Myocyte (in vitro differentiated cells): ENCODE data around the gene DNAJB2. TPM values are rescaled to one million over a fixed set of nuclear protein-coding genes. Genes with fewer than 3 reads are reported as not detected.
A peak's percentile ranks its signal among the peaks of the same experiment; 100 is the strongest.
"Not testable (repeated sequence)": the region's sequence is repeated elsewhere in the genome, so short reads cannot be mapped to it uniquely, and the experiment has no call there.

Experiments
- DNase-seq: peaks from one replicate; pipeline ENCODE4 v3.0.0-alpha.2; 2012; ENCODE audit warnings: low read depth
- total RNA-seq: library from RNA; depleted of rRNA; stranded (reverse); fragments of >200 nt; gene quantifications from 2 replicates; pipeline ENCODE4 v1.2.3, GENCODE V29; 2014

DNAJB2 gene
- total RNA-seq, 1 donor from 2014 or later: 40.1 TPM

- DNase-seq: no peak
Measured at GRCh38 chr2:219254590-219255201, 24.5 kb upstream of the DNAJB2 start.

- not testable (repeated sequence) for DNase-seq
Measured at GRCh38 chr2:219258942-219259341, 20.2 kb upstream of the DNAJB2 start.

DNA sequence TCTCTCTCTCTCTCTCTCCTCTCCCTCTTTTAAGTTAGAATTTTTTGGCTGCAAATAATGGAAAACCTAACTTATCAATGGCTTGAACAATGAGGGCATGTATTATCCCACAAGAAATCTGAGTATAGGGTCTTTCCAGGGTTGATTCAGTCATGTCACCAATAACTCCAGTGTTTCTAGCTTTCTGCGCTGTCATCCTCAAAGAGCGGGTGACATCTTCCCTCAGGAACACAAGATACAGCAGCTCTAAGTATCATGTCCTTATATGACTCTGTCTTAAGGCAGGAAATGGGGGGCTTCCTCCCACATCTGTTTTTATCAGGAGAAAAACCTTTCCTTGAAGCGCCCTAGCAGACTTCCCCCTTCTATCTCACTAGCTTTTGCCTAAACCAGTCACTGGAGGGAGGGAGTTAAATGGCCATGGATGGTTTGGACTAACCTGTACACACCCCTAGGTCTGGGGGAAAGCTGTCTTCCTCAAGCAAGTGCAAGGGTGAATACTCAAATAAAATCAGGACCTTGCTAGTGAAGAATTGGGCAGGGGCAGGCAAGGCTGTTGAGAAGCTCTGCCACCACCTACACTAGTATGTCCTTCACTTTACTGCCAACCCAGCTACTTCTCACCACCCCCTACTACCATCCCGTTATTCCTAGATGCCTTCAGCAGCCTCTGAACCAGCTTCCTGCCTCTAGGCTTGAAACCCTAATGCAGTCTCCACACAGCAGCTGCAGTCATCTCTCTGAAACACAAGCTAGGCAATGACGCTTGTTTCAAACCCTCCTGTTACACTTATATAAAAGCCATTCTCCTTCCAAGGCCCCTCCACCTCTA is 17.9 kb upstream of the DNAJB2 start:
- peak; percentile 46 for DNase-seq

DNA sequence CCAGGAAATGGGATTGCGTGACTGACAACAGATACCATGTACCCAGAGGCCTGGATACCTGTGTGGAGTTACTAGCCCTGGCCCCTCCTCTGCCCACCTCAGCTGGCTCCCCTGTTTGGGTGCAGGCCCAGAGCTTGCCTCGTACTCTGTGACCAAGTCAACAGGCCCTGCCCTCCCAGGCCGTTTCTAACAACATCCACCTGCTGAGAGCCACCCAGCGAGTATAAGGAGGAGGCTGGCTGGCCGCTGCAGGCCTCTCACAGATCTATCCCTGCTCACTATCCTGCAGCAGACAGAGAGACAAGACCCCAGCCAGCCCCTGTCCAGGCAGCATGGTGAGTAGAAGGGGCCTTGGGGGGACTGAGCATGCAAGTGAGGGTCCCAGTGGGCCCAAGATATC is 12.9 kb upstream of the DNAJB2 start:
- no peak for DNase-seq

DNA sequence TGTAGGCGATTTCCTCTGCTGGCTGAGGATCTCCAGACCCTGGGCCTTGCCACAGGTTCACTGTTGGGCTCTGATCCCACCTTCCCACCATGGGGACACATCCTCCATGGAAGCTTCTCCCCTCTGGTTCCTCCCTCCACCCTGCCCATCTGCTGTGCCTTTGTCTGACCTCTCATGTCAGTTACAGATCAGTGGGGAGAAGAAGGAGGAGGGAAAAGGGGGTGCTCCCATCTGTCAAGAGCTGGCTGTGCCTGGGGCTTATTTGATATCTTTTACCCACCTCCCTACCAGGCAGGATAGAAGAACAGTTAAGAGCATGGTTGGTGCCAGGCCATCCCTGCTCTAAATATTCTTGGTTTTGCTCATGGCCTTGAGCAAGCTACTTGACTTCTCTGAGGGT is 12.3 kb upstream of the DNAJB2 start:
- no peak for DNase-seq

- no peak for DNase-seq
Measured at GRCh38 chr2:219268294-219268693, 10.9 kb upstream of the DNAJB2 start.

DNA sequence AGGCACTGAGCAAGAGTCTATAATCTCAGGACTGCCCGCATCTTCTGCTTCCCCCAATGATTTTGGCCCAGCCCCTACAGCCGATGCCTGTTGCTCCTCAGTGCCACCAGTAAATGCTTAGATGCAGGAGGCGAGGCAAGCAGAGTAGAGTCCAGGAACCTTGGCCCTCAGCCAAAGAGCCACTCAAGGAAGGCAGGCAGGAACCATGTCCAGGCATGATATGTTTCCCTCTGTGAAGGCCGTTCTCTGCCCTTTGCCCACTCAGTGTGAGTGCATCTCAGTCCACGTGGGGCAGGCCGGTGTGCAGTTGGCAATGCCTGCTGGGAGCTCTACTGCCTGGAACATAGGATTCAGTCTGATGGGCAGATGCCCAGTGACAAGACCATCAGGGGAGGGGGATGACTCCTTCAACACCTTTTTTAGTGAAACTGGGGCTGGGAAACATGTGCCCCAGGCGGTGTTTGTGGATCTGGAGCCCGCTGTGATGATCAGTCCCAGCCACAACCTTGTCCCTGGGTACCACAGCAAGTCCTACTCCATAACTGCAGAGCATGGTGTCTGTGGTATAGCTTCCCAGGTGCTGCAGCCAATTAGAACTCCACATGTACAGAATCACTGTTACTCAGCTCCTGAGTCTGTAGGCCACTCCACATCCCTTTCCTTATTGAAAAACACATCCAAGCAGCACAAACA is 9.7 kb upstream of the DNAJB2 start:
- DNase-seq: no peak

DNA sequence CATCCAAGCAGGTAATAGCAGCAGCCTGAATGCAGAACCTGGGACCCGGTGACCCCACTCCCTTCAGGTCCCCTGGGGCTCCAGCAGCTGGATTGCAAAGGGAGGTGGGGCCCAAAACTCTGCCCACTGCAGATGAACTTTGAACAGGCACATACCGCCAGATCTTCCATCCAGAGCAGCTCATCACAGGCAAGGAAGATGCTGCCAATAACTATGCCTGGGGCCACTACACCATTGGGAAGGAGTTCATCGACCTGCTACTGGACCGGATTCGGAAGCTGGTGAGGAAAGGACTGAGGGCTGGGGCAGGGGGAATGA is 9.2 kb upstream of the DNAJB2 start:
- DNase-seq: no peak

GRCh38 chr2:219271021-219271420 is 8.1 kb upstream of the DNAJB2 start:
- DNase-seq: no peak

- no peak for DNase-seq
Measured at GRCh38 chr2:219272356-219272755, 6.8 kb upstream of the DNAJB2 start.

GRCh38 chr2:219272995-219273394 is 6.2 kb upstream of the DNAJB2 start:
- peak; percentile 68 for DNase-seq

- DNase-seq: no peak
Measured at GRCh38 chr2:219273937-219274336, 5.2 kb upstream of the DNAJB2 start.

- peak; percentile 90 for DNase-seq
Measured at GRCh38 chr2:219274361-219274921, 4.7 kb upstream of the DNAJB2 start.

GRCh38 chr2:219277703-219278654 is 1.2 kb upstream of the DNAJB2 start:
- peak; percentile 86 for DNase-seq

GRCh38 chr2:219278655-219279150 is 463 bp upstream of the DNAJB2 start:
- DNase-seq: no peak

GRCh38 chr2:219279916-219280516 is 850 bp downstream of the DNAJB2 start:
- DNase-seq: no peak

DNA sequence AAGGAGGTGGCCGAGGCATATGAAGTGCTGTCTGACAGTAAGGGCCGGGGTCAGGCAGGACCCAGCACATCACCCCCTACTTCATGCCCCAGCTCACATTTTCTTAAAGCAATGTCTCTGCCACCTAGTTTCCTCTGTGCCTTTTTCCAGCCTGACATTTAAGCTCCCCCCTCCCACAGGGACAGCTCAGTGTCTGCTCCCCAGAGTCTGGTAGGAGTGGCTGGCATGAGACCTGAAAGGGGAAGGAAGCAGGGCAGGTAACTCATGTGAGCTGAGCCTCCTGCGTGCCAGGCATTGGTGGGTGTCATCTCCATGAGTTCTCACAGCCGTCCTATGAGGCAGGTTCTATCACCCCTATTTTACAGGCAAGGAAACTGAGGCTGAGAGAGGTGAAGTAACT is 1.5 kb downstream of the DNAJB2 start:
- DNase-seq: no peak

GRCh38 chr2:219281588-219281987 is 2.4 kb downstream of the DNAJB2 start:
- DNase-seq: no peak

GRCh38 chr2:219282375-219282774 is 3.2 kb downstream of the DNAJB2 start:
- no peak for DNase-seq

DNA sequence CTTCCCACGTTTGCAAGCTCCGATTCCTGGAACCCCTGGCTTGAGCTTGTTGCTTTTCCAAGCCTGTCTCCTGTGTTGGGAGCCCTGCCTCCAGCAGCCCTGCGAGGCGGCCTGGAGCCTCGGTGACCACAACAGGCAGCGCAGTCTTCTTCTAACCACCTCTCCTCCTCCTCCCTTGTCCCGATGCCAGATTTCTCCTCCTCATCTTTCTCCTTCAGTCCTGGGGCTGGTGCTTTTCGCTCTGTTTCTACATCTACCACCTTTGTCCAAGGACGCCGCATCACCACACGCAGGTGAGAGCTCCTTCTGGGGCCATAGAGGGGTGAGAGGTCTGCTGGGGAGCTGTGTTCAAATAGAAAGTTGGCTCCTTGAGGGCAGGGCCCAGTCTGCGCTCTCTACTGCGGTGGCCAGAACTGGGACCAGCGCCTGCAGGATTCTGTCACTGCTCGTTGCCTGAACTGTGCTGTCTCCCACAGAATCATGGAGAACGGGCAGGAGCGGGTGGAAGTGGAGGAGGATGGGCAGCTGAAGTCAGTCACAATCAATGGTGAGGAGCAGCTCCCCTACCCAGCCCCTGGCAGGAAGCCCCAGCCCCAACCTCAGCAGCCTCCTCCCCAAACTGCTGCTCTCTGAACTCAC is 3.9 kb downstream of the DNAJB2 start:
- no peak for DNase-seq
